ENCODE measurements around the gene DYNLL1.

DNA sequence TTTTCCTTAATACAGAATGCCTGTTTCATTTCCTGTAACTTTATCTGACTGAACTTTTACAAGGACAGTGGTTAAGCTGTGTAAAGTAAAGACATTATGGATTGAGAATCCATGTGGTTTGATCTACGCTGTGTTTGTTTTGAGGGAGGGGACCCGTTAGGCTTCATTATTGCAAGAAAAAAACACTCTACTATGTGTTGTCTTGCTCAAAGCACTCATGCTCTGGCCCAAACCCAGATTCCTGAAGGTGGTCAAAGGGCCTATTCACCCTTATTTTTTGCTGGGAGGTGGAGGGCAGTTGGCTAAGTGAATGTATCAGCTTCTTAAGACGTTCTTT is 50.1 kb downstream of the DYNLL1 start:
- TF ChIP-seq POLR2AphosphoS5 (IDR thresholded peaks at IDR 0.05; ENCODE audit: insufficient read depth, low read depth, low read length), result no peak
- TF ChIP-seq, protein P1, sequence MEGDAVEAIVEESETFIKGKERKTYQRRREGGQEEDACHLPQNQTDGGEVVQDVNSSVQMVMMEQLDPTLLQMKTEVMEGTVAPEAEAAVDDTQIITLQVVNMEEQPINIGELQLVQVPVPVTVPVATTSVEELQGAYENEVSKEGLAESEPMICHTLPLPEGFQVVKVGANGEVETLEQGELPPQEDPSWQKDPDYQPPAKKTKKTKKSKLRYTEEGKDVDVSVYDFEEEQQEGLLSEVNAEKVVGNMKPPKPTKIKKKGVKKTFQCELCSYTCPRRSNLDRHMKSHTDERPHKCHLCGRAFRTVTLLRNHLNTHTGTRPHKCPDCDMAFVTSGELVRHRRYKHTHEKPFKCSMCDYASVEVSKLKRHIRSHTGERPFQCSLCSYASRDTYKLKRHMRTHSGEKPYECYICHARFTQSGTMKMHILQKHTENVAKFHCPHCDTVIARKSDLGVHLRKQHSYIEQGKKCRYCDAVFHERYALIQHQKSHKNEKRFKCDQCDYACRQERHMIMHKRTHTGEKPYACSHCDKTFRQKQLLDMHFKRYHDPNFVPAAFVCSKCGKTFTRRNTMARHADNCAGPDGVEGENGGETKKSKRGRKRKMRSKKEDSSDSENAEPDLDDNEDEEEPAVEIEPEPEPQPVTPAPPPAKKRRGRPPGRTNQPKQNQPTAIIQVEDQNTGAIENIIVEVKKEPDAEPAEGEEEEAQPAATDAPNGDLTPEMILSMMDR (IDR thresholded peaks at IDR 0.05; ENCODE audit: extremely low read depth in 1 of 2, insufficient read depth in 1 of 2, low read depth in 1 of 2, low read length in 2 of 2), result no peak
